C1 segment of cervical spinal cord (tissue), 14 donors: ENCODE results near the gene LRMDA.

Experiments used
- DNase-seq, 14 donors: peaks; one replicate each; lab custom pipeline; 2025; lab: John Stamatoyannopoulos, UW

Gene LRMDA

DNA sequence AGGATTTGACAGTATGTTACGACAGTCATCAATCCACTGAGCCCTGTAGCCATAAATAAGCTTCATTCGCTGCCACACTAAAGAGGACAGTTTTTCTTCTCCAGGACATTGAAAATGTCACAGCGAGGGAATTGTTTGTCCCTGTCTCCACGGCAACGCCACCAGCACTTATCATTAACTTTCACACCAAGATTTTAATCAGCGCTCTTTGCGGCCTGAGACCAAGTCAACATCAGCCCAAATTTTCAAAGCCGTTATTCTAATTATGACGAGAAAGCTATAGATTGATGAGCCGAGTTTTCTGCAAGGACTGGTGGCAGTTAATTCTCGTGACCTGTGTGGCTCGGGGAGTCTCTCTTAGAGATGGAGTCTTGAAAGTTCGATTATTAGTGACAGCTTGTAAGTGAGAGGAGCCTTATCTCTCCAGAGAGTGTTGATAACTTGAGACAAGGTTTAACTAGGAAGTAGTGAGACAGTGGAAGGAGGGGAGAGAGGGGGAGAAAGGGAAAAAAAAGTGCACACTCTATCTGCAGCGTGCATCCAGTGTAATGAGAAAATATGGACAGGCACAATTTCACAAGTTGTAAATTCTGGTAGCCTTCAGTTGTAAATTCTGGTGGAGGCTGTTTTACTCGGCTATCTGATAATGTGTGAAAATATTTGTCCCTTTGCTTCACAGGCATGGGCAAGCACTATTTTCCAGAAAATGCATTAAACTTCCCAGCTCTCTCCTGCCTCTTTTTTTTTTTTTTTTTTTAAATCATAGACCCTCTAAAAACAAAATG, 473.3 kb downstream of the LRMDA start:
- DNase-seq = no peak

DNA sequence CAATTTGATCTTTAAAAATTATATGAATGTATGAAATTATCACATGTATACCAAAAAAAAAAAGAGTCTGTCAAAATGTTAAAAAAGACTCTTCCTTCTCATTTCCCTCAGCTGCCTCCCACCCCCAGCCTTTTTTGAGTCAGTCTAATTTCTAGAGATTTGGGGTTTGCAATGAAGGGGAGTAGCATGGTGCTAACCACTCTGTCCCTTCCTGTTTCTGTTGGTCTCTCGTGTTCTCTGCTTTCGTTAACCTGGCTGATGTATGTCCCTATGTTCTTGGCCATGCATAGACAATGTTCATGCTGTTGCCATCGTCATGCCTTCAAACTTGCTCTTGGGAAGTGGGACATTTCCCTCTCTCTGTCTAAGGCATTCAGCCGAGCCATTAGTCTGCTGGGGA, 474.1 kb downstream of the LRMDA start:
- no peak for DNase-seq

GRCh38 chr10:75910032-75910431, 478.6 kb downstream of the LRMDA start:
- DNase-seq = no peak

- no peak for DNase-seq
Measured at GRCh38 chr10:75911426-75911825, 480.0 kb downstream of the LRMDA start.

DNA sequence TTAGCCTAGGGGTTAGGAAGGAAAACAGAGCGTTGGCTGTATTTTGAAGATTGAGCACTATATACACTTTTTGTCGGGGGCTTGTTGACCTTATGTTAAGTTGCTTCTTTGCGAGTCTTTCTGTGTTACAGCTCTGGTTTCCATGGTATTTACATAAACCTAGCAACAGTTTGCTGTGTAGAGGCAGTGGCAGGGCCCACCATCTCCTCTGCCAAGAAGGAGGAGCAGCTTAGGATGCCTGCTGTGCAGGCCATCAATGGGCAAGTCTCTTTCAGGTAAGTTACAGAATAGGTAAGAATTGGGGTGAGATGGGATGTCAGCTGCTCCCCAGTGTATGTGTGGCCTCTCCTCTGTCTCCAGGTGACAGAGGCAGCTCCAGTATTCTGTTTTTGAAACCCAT, 485.5 kb downstream of the LRMDA start:
- DNase-seq = no peak

DNA sequence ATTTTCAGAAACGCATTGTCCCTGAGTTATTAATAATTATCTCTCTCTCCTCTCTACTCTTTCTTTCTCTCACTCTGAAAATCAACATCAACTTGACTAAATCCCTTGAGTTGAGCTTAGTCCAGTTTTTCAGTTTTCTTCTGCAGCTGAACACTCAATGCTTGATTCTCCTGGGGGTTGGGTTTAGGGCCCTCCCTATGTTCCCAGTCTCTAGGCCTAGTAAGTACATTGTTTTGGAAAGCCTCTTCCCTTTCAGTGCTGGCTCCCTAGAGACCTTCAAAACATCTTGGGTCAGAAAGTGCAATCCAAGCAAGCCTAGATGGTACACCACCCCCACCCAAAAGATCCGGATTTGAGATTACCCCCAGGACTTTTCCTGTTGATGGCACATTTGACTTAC, 488.5 kb downstream of the LRMDA start:
- no peak for DNase-seq

- DNase-seq = no peak
Measured at GRCh38 chr10:75922435-75922834, 491.0 kb downstream of the LRMDA start.

DNA sequence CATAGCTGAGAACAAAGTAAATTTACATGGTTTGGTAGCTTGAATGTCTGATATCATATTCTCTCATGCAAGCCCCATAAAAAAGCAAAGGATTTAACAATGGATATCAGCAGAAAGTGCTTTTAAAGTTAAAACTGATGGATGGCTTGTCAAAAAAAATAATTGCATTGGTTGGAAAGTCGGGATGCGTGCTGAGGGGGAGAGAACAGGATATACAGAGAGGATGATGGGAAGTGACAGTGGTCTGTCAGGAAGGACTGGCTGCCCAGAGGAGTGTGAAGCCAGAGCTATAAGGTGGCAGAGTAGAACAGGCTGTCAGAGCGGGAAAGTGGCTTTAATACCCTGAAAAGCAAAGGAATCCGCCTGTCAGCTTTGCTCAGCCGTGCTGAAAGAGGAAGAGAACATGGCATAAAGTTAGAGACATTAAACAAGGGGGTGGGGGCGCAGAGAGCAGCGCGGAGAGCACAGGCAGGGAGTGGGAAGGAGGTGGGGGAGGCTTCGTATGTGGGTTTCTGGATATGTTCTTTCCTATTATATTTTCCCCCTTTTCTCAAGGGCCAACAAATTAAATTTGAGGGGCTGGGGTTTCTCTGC, 493.0 kb downstream of the LRMDA start:
- no peak for DNase-seq

DNA sequence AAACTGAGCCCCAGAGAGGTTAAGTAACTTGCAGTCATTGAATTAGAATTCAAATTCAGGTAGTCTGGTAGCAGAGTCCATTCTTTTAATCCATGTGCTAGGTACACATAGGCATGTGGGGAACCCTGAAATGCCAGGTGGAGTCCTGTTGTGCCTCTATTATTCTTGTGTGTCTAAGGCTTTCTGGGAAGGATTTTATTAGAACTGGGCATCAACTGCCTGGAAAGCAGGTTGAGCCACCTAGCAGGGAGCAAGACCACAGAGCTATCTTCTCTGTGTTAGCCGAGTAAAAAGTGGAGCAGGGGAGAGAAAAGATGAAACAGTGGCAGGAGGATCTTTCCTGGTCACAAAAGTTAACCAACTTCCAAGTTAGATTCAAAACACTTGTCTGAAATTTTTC, 494.6 kb downstream of the LRMDA start:
- no peak for DNase-seq

DNA sequence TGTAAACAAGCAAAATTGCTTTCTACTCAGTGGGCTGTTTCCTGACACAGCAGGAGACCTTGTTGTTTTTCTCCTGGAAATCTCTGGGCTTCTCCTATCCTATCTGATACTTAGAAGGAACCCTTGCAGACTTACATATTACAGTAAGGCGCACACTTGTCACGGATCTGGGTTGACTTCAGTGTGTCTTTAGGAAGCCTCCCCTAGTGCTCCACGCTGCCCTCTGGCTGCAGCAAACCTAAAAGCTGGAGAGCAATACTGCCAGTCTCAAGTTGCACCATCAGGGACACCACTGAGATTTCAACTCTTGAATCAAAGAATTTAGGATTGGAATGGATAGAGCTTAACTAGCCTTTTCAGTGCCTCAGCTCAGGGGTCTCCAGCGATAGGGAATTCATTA, 495.3 kb downstream of the LRMDA start:
- no peak for DNase-seq

DNA sequence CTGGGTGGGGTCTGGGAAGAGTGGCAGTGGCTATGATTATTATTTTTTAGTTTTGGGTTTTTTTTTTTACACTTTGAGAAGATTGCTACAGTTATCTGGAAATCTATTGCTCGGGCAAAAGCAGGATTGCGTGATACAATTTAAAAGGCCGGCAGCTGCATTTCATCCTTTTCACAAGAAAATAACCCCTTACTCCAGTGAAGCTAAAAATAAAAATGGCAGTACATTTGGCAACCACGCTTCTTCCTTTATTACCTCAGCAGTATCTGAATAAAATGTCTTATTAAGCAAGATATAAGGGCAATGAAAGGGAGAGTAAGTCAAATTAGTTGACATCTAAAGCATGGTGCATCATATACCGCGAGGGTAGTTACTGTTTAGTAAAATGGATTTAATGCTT, 496.8 kb downstream of the LRMDA start:
- DNase-seq = no peak

DNA sequence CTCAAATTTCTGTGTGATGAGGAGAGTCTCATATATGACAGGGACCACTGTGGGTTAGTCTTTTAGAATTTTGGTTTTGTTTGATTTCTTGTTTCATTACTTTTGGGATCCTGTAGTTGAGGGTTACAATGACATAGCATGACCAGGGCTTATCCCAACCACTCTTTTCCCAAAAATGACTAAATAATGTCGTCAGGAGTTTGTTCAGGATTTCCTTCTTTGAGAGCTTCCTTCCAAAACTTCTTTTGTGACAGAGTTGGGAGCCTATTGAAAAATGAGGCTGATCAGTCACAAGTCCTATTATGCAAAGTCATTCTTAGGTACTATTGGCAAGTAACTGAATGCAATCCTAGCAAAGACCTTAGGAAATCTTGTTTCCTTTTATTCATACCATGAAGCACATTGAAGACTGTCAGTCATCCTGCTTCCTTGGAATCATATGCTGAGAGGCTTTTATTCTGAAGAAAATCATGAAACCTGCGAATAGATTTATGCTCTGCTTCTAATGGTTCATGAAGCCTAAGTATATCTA, 498.3 kb downstream of the LRMDA start:
- DNase-seq = no peak

GRCh38 chr10:75932921-75933320, 501.5 kb downstream of the LRMDA start:
- no peak for DNase-seq

DNA sequence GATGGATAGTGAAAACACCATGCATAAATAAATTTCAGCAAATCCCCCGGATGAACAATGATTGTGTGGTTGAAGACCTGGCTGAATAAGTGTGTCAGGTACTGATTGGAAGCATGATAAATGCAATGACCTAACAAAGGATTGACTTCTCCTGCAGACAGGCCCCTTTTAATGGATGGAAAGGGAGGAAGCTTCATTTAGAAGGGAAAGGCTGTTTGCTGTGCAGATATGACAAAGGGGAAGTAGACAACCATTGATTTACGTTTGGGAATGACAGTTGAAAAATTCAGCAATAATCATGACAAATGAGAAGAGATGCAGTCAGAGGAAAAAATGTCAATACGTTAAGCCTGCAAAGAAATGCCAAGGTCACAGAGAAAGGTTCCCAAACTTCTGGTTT, 503.8 kb downstream of the LRMDA start:
- no peak for DNase-seq

DNA sequence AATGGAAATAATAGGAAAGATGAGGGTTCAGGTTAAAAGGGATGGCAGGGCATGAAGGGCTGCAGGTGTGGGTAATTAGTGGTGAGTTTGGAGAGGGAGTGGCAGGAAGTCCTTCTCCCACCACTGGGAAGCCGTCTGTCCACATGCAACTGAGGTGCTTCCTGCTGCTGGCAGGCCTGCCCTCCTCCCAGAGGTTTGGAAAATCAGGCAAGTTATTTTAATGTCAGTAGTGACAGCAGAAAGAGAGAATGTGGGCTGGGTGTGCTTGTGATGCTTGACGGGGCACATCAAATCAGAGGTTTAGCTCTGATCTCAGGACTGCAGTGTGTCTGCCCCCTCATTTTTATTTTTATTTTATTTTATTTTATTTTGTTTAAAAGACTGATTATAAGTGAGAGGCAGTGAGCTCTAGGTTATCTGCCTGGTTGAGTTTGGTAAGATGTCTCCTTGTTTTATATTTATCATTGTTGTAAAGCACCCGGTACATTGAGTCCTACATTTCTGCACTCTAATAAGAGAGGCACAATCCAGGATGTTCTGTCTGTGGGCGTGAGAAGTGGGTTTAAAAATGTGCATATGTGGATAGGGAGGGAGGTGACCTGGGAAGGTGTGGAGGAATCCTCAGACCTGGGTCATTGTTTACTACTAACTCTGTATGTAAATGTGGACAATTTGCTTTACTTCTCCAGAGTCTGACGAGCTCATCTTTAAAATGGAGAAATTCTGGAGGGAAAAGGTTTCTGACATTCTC, 504.4 kb downstream of the LRMDA start:
- no peak for DNase-seq

DNA sequence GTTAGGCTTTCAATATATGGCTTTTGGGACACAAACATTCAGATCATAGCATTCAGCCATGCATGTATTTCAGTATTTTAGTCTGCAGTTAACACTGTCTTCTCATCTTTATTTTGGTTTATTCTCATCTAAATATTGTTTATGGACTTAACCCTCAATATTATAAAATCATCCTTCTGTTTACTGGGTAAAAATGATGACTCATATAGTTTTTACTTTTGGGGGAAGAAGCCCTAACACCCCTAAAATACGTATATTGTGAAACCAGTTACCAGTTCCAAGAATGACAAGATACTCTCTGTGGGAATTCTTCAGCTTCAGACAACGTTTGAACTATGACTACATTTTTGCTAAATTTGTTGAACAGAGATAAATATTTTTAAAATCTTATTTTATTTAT, 505.4 kb downstream of the LRMDA start:
- DNase-seq = no peak

GRCh38 chr10:75937823-75938222, 506.4 kb downstream of the LRMDA start:
- DNase-seq = no peak

DNA sequence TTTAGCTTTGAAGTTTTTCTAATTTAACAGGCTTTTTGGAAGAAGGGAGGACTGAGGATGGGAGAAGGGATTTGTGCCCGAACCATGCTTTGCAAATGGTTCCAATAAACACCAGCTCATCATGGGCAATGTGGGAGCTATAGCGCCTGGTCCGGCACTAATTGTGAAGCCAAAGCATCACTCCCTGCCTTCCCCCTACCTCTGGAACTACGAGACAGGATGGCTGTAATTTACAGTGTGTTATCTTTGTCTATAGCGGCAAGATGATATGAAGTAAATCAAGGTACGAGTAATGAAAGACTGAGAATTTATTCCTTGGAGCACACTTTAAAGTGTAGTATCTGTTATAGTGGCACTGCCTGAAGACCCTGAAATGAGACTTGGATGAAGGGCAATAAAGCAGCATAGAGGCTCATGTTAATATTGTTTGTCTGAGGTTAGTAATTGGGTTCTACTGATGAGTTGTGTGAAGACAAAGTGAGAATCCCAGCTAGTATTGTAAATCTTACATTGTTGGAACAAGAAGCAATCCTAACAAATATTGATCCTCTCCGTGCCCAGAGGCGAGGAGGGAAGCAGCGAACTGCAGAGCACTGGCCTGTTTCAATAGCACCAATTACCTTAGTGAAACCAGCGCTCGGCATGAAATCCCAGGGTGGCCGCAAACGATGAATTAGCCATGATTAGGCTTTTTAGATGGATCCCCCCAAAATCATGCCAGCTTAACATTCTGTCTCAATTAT, 507.1 kb downstream of the LRMDA start:
- no peak for DNase-seq

GRCh38 chr10:75939541-75939940, 508.1 kb downstream of the LRMDA start:
- no peak for DNase-seq

DNA sequence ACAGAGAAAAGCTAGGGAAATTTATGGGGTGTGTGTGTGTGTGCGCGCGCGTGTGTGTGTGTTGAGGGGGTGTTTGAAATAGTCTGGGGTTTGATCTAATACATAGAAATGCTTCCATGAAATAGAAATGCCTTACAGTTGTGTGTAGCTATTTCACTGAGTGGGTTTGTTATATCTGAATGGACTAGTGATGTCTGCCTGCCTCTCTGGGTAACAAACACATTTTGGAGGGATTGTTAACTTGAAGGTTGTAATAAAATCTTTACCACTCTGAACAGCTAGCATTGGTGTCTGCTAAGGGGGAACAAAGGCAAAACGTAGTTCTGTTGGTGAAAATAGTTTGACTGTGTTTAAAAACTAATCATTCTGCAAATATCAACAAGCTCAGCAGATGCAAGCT, 509.3 kb downstream of the LRMDA start:
- DNase-seq = no peak

DNA sequence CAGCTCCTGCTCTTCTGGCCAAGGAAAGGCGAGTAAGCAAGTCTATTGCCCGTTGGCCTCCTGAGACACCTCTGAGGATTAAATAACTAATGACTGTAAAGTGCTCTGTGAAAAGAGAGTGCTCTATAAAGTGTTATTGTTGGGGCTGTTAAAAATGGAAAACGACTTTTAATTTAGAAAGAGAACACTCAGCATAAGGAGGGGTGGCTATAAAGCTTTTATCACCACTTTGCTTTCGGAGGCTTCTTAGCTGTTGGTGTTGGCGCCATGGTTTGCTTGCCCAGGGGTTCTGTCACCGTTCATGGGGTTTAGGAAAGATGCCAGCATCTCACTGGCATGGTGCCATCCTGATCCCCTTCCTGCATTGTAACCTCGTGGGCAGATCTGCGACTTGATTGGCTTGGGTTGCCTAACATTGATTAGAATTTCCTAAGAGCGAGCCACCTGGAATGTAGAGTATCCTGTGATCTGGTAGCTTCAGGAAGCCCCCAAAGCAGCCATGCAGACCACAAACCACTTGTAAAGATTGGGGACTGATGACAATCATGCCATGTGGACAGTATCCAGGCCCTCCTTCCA, 509.9 kb downstream of the LRMDA start:
- no peak for DNase-seq

GRCh38 chr10:75944061-75944460, 512.6 kb downstream of the LRMDA start:
- DNase-seq = no peak
